Measurements from ENCODE around the gene UROD.

Gene UROD

GRCh38 chr1:45008516-45008915 lies 3.5 kb upstream of the UROD start:
- no peak for DNase-seq (ENCODE audit: low read depth)

DNA sequence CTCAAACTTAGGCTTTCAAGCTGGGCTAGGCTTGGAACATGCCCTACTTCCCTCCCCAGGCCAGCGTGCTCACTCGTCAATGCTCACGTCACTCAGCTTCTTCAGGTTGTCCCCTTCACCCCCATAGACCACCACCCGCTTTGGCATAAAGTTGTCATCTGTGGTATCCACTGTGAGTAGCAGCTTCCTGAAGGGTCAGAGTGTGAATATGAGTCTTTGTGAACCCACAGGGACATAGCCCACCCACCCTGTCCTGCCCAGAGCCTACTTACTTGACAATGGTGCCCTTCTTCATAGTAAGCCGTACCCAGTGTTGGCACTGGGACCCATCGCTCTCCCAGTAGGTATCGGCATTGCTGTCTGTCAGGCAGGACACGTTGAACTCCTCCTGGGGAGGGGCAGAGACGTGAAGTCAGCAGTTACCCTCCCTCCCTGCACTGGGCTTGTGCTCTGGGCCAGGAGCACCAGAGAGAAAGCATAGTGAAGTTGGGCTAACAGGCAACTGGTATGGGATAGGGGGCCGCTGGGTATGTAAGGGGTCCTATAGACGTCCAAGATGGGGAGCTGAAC lies 2.7 kb upstream of the UROD start:
- DNase-seq (ENCODE audit: low read depth): no peak

GRCh38 chr1:45009956-45010854 lies 1.8 kb upstream of the UROD start:
- no peak for DNase-seq (ENCODE audit: low read depth)

GRCh38 chr1:45010855-45011811 lies 921 bp upstream of the UROD start, which contains the start of gene HECTD3:
Gene HECTD3, minus strand, starts transcription at chr1:45011324. Its CDS starts 67 bp downstream, at chr1:45011257.
- peak; percentile 52 for DNase-seq (ENCODE audit: low read depth)

- peak; percentile 25 for DNase-seq (ENCODE audit: low read depth)
Measured at GRCh38 chr1:45012639-45013278, 705 bp downstream of the UROD start.

GRCh38 chr1:45013551-45014209 lies 1.6 kb downstream of the UROD start:
- no peak for DNase-seq (ENCODE audit: low read depth)

GRCh38 chr1:45014321-45015028 lies 2.4 kb downstream of the UROD start:
- peak; percentile 72 for DNase-seq (ENCODE audit: low read depth)

- DNase-seq (ENCODE audit: low read depth): no peak
Measured at GRCh38 chr1:45015683-45016082, 3.6 kb downstream of the UROD start.

DNA sequence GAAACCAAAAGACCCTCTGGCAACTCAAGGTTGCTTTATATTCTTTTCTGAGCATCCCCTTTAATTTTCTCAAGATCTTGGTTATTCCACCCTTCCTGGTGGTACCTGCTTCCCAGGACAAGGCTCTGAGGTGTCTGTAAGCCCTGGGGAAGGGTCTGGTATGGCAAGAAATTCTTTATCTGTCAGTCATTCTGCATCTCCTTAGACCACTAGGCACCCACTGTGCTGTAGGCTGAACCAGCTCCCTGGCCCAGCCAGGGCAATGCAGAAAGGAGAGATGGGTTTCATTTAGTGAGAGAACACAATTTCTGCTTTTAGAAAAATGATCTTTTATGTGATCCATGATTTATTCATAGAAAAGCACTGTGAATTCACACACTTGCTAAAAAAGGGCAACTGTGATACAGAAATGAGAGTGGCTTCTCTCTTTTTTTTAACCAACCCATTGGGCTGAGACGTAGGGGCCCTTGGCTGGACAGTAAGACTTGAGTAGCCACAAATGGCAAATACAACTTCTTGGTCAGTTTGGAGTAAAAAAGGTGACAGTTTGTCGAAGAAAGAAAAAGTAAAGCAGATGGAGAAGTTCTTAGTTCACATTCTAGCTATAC lies 4.1 kb downstream of the UROD start:
- no peak for DNase-seq (ENCODE audit: low read depth)

DNA sequence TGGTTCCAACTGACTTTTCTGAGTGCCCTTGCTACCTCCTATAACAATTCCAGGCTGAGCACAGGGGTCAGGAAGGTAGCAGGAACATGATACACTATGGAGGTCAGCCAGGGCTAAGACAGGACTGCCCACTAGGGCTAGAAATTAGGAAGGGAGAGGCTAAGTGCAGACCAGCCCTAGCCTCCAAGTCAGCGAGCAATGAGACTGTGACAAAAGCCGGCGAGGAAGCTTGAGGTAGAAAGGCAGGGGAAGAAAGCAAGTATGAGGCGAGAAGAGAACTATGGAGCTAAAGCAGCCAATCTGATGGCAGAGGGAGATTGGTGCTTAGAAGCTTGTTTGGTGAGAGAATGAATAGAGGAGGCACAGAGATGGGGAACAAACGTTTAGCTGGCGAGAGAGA lies 4.7 kb downstream of the UROD start:
- DNase-seq (ENCODE audit: low read depth): no peak

GRCh38 chr1:45018599-45019230 lies 6.7 kb downstream of the UROD start:
- DNase-seq (ENCODE audit: low read depth): peak; percentile 42

DNA sequence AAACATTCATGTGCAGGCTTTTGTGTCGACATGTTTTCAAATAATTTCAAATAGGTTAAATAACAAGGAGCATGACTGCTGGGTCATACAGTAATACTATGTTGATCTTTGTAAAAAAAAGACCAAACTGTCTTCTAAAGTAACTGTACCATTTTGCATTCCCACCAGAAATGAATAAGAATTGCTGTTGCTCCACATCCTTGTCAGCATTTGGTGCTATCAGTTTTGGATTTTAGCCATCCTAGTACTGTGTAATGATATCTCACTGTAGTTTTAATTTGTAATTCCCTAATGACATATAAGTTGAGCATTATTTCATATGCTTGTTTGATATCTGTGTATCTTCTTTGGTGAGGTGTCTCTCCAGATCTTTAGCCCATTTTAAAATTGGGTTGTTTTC lies 11.6 kb downstream of the UROD start:
- DNase-seq (ENCODE audit: low read depth): no peak

- DNase-seq (ENCODE audit: low read depth): no peak
Measured at GRCh38 chr1:45026446-45026845, 14.4 kb downstream of the UROD start.

- no peak for DNase-seq (ENCODE audit: low read depth)
Measured at GRCh38 chr1:45032837-45033236, 20.8 kb downstream of the UROD start.

DNA sequence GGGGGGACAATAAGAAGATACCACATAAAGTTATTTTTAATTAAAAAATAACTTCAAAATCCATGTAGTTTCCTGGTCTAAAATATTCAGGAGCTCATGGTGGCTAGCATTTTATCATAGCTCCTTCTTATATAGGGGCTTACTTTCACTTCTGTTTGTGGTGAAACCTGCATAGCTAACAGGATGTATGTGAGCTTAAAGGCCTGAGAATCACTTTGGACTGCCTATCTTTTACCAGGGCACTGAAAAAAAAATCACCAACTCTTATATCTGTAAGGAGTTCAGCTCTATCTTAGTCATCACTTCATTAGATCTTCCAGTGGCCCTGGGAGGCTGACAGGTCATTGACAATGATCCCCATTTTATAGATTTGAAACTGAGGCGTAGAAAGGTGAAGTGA lies 21.3 kb downstream of the UROD start:
- DNase-seq (ENCODE audit: low read depth): no peak

DNA sequence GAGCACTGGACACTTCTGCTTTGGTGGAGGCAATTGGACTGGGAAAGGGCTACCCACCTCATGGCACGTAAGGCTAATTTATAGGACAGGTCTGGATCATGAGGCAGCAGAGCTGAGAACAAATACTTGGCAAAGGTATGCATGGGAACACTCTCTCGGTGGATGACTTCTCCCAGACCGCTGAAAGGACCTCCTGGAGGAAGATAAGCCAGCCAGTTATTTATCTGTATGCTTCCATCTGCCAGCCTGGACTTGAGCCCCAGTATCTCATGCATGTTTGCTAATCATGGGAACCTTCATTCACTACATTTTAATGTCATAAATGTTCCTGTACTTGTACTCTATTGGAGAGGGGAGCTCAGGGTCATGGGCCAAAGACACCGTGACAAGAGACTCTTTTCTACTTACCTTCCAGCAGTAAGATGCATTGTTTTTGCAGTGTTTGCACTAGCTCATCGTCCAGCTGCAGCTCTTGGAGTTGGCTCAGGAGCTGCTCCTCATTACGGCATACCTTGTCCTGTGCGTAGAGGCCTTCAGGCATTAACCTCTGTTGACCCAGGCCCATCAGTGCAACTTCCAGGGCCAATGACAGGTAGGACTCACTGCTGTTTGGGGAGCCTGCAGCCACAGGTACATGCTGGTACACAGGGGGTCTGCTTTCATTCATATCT lies 23.7 kb downstream of the UROD start:
- DNase-seq (ENCODE audit: low read depth): no peak

- DNase-seq (ENCODE audit: low read depth): no peak
Measured at GRCh38 chr1:45037456-45037855, 25.4 kb downstream of the UROD start.

- no peak for DNase-seq (ENCODE audit: low read depth)
Measured at GRCh38 chr1:45038240-45038639, 26.2 kb downstream of the UROD start.

- DNase-seq (ENCODE audit: low read depth): no peak
Measured at GRCh38 chr1:45038661-45039364, 26.8 kb downstream of the UROD start.
